HUES64 (cell line): Measurements from ENCODE around the gene NRP1.

Experiments used
- H3K27ac ChIP-seq: 2 replicates; pipeline ENCODE4 v1.7.0; 2013; ENCODE audit warnings: low read depth, low read length, inconsistent platforms
- H3K27me3 ChIP-seq: 2 replicates; pipeline ENCODE4 v1.6.1; 2013; ENCODE audit warnings: mild to moderate bottlenecking, low read length; ENCODE audit not compliant: insufficient read depth
- H3K36me3 ChIP-seq: 2 replicates; pipeline ENCODE4 v1.6.1; 2013; ENCODE audit warnings: mild to moderate bottlenecking, low read length; ENCODE audit not compliant: insufficient read depth
- H3K4me1 ChIP-seq: 2 replicates; pipeline ENCODE4 v1.6.1; 2013; ENCODE audit warnings: mild to moderate bottlenecking, low read length, moderate library complexity; ENCODE audit not compliant: insufficient read depth
- H3K4me3 ChIP-seq: 2 replicates; pipeline ENCODE4 v1.5.1; 2013; ENCODE audit warnings: mild to moderate bottlenecking, low read length, moderate library complexity
- H3K9ac ChIP-seq: 2 replicates; pipeline ENCODE4 v1.6.1; 2013; ENCODE audit warnings: mild to moderate bottlenecking, low read depth, low read length
- H3K9me3 ChIP-seq: 2 replicates; pipeline ENCODE4 v1.6.1; 2013; ENCODE audit warnings: low read depth, low read length; ENCODE audit not compliant: insufficient read depth
- WGBS: fragments of 150-250, 120-280 bp; methylation state at CpG from one replicate; pipeline ENCODE4 v1.1.7; 2013; ENCODE audit warnings: missing lambda C conversion rate; 5-methylcytosine and 5-hydroxymethylcytosine counted together

NRP1 gene

GRCh38 chr10:33273295-33274002 lies 61.0 kb downstream of the NRP1 start:
- Histone ChIP-seq H3K9me3 (no peaks in the 10 kb centered on the region), H3K36me3 (no peaks in the 10 kb centered on the region), H3K4me1 (peaks cover 26% of the 10 kb centered on the region), H3K27ac (0 out of 2 replicates have a peak overlapping the region, but pooled peaks have one; percentile 17), H3K4me3 (no peak overlapping the region), H3K27me3 (no peaks in the 10 kb centered on the region), H3K9ac (no peak overlapping the region)
- 81% methylated on average over 18 of the region's 19 CpGs for WGBS

- no peaks in the 10 kb centered on the region for H3K9me3 ChIP-seq
- H3K9ac ChIP-seq, result no peak overlapping the region
- WGBS, result 78% methylated on average over 6 of the region's 7 CpGs
- H3K4me1 ChIP-seq, result peaks cover 26% of the 10 kb centered on the region
- H3K27ac ChIP-seq, result no peak overlapping the region
- no peaks in the 10 kb centered on the region for H3K27me3 ChIP-seq
- H3K36me3 ChIP-seq, result no peaks in the 10 kb centered on the region
- no peak overlapping the region for H3K4me3 ChIP-seq
Measured at GRCh38 chr10:33272635-33273034, 61.8 kb downstream of the NRP1 start.

GRCh38 chr10:33271969-33272583 lies 62.4 kb downstream of the NRP1 start:
- H3K9ac ChIP-seq, result no peak overlapping the region
- H3K4me1 ChIP-seq, result peaks cover 26% of the 10 kb centered on the region
- no peak overlapping the region for H3K27ac ChIP-seq
- no peak overlapping the region for H3K4me3 ChIP-seq
- H3K27me3 ChIP-seq, result no peaks in the 10 kb centered on the region
- H3K36me3 ChIP-seq, result no peaks in the 10 kb centered on the region
- no peaks in the 10 kb centered on the region for H3K9me3 ChIP-seq
- WGBS, result 85% methylated on average over 4 of the region's 4 CpGs

GRCh38 chr10:33270971-33271370 lies 63.5 kb downstream of the NRP1 start:
- no peak overlapping the region for H3K9ac ChIP-seq
- 89% methylated on average over 1 of the region's 1 CpG for WGBS
- H3K4me1 ChIP-seq, result peaks cover 26% of the 10 kb centered on the region
- no peaks in the 10 kb centered on the region for H3K27me3 ChIP-seq
- H3K9me3 ChIP-seq, result no peaks in the 10 kb centered on the region
- H3K4me3 ChIP-seq, result no peak overlapping the region
- no peaks in the 10 kb centered on the region for H3K36me3 ChIP-seq
- no peak overlapping the region for H3K27ac ChIP-seq

GRCh38 chr10:33267708-33268107 lies 66.8 kb downstream of the NRP1 start:
- no peak overlapping the region for H3K9ac ChIP-seq
- no peaks in the 10 kb centered on the region for H3K27me3 ChIP-seq
- H3K9me3 ChIP-seq, result no peaks in the 10 kb centered on the region
- 95% methylated on average over 5 of the region's 5 CpGs for WGBS
- H3K36me3 ChIP-seq, result no peaks in the 10 kb centered on the region
- no peak overlapping the region for H3K4me3 ChIP-seq
- no peak overlapping the region for H3K27ac ChIP-seq
- H3K4me1 ChIP-seq, result peaks cover 9% of the 10 kb centered on the region

- WGBS, result 97% methylated on average over 3 of the region's 4 CpGs
- H3K9ac ChIP-seq, result no peak overlapping the region
- no peak overlapping the region for H3K4me3 ChIP-seq
- H3K36me3 ChIP-seq, result no peaks in the 10 kb centered on the region
- H3K4me1 ChIP-seq, result no peaks in the 10 kb centered on the region; the same call in 1 of the 2 replicates
- H3K9me3 ChIP-seq, result no peaks in the 10 kb centered on the region
- H3K27me3 ChIP-seq, result no peaks in the 10 kb centered on the region
- H3K27ac ChIP-seq, result no peak overlapping the region
Measured at GRCh38 chr10:33265621-33266020, 68.8 kb downstream of the NRP1 start.

GRCh38 chr10:33263453-33263852 lies 71.0 kb downstream of the NRP1 start:
- Histone ChIP-seq H3K4me3 (no peak overlapping the region), H3K36me3 (no peaks in the 10 kb centered on the region), H3K27ac (no peak overlapping the region)

GRCh38 chr10:33262871-33263270 lies 71.6 kb downstream of the NRP1 start:
- Histone ChIP-seq H3K27ac (no peak overlapping the region), H3K9me3 (no peaks in the 10 kb centered on the region), H3K27me3 (no peaks in the 10 kb centered on the region), H3K4me3 (no peak overlapping the region), H3K9ac (no peak overlapping the region), H3K36me3 (no peaks in the 10 kb centered on the region), H3K4me1 (peaks cover 12% of the 10 kb centered on the region; the same call in 1 of the 2 replicates)
- 98% methylated on average over 2 of the region's 3 CpGs for WGBS

More at GRCh38 chr10:33263453-33263852, 71.0 kb downstream of the NRP1 start:
- peaks cover 8% of the 10 kb centered on the region; the same call in 1 of the 2 replicates for H3K4me1 ChIP-seq
- no peak overlapping the region for H3K9ac ChIP-seq
- 92% methylated on average over 4 of the region's 4 CpGs for WGBS
- no peaks in the 10 kb centered on the region for H3K9me3 ChIP-seq
- H3K27me3 ChIP-seq, result no peaks in the 10 kb centered on the region

GRCh38 chr10:33260403-33261149 lies 73.9 kb downstream of the NRP1 start:
- Histone ChIP-seq H3K9ac (no peak overlapping the region), H3K9me3 (no peaks in the 10 kb centered on the region), H3K27me3 (no peaks in the 10 kb centered on the region), H3K4me3 (no peak overlapping the region), H3K36me3 (no peaks in the 10 kb centered on the region), H3K27ac (no peak overlapping the region), H3K4me1 (peaks cover 17% of the 10 kb centered on the region)
- 95% methylated on average over 5 of the region's 5 CpGs for whole genome bisulfite sequencing

GRCh38 chr10:33258967-33259366 lies 75.5 kb downstream of the NRP1 start:
- Histone ChIP-seq H3K4me3 (no peak overlapping the region), H3K9ac (no peak overlapping the region), H3K9me3 (no peaks in the 10 kb centered on the region), H3K4me1 (peaks cover 17% of the 10 kb centered on the region), H3K27me3 (no peaks in the 10 kb centered on the region), H3K27ac (peak overlapping the region; percentile 11; the same call in 1 of the 2 replicates), H3K36me3 (no peaks in the 10 kb centered on the region)
- 63% methylated on average over 9 of the region's 9 CpGs for WGBS

GRCh38 chr10:33257439-33258080 lies 76.9 kb downstream of the NRP1 start:
- no peak overlapping the region for H3K9ac ChIP-seq
- no peaks in the 10 kb centered on the region for H3K36me3 ChIP-seq
- H3K27me3 ChIP-seq, result no peaks in the 10 kb centered on the region
- 91% methylated on average over 8 of the region's 9 CpGs for WGBS
- no peak overlapping the region for H3K27ac ChIP-seq
- no peak overlapping the region for H3K4me3 ChIP-seq
- no peaks in the 10 kb centered on the region for H3K9me3 ChIP-seq
- H3K4me1 ChIP-seq, result peaks cover 17% of the 10 kb centered on the region
